HG03571 (cell line): ENCODE results near the gene CROCC.

Experiments
- ATAC-seq: cut with Tn5 transposase; IDR thresholded peaks from one replicate; pipeline ENCODE4 v1.9.1; 2021; ENCODE audit not compliant: unreplicated experiment

Gene CROCC

GRCh38 chr1:17005365-17005740 lies 83.6 kb downstream of the CROCC start:
- no peak for ATAC-seq

- no peak for ATAC-seq
These were observed 85.4 kb downstream of the CROCC start for GRCh38 chr1:17007121-17007520.

GRCh38 chr1:17008208-17008855 lies 86.6 kb downstream of the CROCC start:
- no peak for ATAC-seq

- ATAC-seq = no peak
These were observed 88.0 kb downstream of the CROCC start for GRCh38 chr1:17009706-17010105.

GRCh38 chr1:17011092-17011438 lies 89.3 kb downstream of the CROCC start:
- ATAC-seq = peak; percentile 22

- peak; percentile 76 for ATAC-seq
These were observed 89.9 kb downstream of the CROCC start, which contains the start of gene ATP13A2 for GRCh38 chr1:17011439-17012307. TSS of gene ATP13A2 (minus strand) at chr1:17011928. CDS start at chr1:17011738, 190 bp downstream.

DNA sequence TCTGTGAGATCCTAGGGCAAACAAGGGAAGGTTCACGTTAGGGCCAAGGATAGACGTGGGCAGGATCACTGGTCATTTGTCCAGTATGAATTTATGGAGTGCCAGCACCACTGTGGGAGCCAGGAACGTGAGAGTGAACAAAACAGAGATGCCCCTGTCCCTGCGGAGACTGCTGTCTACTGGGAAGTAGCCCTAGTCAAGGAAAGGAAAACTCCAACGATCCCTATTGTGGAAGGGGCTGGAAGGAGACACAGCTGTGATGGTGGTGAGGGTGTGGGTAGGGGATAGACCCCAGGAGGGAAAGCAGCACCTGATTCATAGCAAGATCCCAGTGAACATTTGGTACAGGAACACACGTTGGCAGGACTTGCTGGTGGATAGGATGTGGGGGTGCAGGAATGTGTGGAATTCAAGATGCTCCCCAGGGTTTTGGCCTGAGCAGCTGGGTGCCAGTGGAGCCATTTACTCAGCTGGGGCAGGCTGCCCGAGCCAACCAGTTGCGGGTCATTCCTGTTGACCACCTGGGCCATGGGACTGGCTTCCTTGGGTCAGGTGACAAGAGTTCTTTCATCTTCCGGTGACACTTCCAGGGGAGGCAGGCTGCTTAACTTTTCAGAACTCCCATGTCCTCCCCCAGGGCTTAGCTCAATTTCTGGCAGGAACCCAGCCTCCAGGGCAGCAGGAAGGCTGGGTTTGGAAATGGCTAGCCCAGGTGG lies 91.2 kb downstream of the CROCC start:
- no peak for ATAC-seq

DNA sequence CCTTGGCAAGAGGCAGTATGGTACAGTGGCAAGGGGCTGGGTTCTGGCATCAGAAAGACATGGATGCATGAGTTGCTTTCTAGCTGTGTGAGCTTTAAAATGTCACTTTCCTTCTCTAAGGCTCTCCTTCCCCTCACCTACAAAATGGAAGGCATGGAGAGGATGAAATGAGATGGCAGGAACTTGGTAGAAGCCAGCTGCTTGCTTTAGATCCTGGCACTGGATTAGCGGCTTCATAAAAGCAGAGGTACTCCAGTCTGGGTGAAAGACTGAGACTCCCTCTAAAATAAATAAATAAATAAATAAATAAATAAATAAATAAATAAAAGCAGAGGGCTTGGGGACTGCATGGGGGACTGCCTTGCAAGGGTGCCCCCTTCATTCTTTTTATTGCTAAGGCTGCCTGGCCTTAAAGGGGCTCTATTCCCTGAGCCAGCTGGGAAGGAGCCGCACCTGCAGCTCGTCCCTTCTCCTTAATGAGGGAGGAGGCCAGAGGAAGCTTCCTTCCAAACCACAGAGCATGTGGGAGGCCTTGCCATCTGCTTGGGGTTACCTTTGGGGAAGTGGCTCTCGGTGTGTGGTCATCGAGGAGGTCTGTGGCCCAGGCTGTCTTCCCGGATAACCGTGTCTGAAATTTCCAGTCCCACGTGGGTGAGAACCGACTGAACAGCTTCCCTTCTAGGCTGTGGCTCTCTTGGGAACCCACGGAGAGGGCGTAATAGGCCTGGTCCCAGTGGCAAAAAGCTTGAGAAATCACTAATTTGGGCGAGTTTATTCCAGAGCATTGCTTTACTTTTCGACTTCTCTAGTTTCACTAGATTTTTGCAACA lies 92.0 kb downstream of the CROCC start:
- no peak for ATAC-seq

DNA sequence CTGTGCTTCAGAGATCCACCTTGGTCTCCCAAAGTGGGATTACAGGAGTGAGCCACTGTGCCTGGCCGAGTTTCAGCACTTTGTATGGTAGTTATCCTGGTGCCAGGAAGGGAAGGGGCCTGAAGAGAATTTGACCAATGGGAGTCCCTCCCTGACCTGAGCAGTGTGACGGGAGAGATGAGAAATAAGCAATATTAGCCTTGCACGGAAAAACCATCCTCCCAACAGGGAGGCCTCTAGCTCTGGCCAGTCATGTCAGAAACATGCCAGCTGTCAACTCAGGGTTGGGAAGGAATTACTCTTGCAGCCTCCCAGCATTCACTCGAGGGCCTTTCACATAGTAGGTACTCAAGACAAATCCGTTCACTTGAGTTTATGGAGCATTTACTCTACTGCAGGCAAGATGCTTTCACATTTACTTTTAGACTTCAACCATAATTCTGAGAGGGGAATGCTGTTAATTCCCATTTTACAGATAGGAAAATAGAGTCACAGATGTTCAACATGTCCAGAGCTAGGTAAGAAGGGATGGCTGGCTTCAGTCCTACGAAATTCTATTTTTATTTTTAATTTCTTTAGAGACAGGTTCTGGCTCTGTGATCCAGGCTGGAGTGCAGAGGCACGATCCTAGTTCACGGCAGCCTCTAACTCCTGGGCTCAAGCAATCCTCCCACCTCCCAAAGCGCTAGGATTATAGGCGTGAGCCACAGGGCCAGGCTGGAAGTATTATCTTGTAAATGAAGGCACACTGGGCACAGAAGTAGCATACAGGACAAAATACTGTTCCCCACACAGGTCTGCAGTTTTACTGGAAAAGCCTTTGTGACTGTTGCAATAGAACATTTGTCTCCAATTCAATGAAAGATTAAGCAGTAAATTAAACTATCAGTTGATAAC lies 93.2 kb downstream of the CROCC start:
- no peak for ATAC-seq

- no peak for ATAC-seq
These were observed 94.6 kb downstream of the CROCC start for GRCh38 chr1:17016317-17016661.

- no peak for ATAC-seq
These were observed 95.7 kb downstream of the CROCC start for GRCh38 chr1:17017435-17017834.

- ATAC-seq = no peak
These were observed 97.1 kb downstream of the CROCC start for GRCh38 chr1:17018849-17019248.

DNA sequence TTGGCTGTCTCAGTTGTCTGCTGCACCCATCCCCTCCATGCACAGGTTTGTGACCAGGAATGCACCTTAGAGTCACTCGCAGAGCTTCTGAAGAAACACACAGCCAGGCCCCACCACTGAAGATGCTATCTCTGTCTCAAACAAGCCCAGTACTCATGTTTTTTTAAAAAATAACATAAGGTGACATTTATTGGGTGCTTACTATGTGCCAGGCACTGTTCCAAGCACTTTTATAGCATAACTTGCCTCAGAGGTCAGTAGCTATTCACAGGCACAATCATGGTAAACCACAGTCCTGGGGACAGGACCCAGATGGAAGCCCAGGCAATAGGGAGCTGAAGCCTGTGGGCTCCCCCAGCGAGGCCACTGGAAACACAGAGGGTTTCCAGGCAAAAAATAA lies 98.8 kb downstream of the CROCC start:
- ATAC-seq = no peak

DNA sequence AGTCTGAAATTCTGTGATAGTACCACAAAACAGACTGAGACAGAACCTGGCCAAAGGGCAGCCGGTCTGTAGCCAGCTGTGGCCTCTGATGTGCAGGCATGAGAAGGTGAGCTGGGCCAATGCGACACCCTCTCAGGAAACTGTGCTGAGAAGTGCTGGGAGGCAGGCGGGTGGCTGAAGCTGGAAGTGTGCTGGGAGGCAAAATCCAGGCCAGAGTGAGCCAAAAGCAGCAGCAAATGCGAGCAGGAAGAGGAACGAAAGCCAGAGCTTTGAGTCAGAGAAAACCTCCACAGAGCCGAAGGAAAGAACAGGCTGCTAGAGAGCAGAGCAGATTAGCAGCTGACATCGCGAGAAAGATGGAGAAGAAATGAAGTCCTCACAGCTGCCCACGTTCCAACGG lies 100.2 kb downstream of the CROCC start:
- ATAC-seq = no peak
